Esophagus squamous epithelium (tissue), 4 donors: Measurements from ENCODE around the gene CLASP2.

ENCODE experiments used
- POLR2A ChIP-seq, 4 donors: fragments of 450-650 bp; IDR thresholded peaks; one replicate each; pipeline ENCODE4 v1.6.1; 2017; ENCODE audit warnings: antibody characterized with exemption in 4 of 4, mild to moderate bottlenecking in 4 of 4, moderate library complexity in 3 of 4
- TF ChIP-seq, protein P1 (sequence below), 6 experiments: fragments of 450-650 bp in 4 of 6; fragments of 200-600 bp in 2 of 6; sonication (generic) in 2 of 6; IDR thresholded peaks; one replicate each; pipeline ENCODE4 v1.5.1; 2016 to 2019; ENCODE audit warnings: antibody characterized with exemption in 6 of 6, mild to moderate bottlenecking in 4 of 6, moderate library complexity in 4 of 6

GRCh38 chr3:33458446-33458845 is 259.6 kb downstream of the CLASP2 start:
- TF ChIP-seq, protein P1, sequence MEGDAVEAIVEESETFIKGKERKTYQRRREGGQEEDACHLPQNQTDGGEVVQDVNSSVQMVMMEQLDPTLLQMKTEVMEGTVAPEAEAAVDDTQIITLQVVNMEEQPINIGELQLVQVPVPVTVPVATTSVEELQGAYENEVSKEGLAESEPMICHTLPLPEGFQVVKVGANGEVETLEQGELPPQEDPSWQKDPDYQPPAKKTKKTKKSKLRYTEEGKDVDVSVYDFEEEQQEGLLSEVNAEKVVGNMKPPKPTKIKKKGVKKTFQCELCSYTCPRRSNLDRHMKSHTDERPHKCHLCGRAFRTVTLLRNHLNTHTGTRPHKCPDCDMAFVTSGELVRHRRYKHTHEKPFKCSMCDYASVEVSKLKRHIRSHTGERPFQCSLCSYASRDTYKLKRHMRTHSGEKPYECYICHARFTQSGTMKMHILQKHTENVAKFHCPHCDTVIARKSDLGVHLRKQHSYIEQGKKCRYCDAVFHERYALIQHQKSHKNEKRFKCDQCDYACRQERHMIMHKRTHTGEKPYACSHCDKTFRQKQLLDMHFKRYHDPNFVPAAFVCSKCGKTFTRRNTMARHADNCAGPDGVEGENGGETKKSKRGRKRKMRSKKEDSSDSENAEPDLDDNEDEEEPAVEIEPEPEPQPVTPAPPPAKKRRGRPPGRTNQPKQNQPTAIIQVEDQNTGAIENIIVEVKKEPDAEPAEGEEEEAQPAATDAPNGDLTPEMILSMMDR (IDR thresholded peaks at IDR 0.05) = no peak
- TF ChIP-seq POLR2A (IDR thresholded peaks at IDR 0.05) = no peak
